PFSK-1 (cell line): ENCODE results near the gene OTULIN.

Experiments used
- FOXP2 ChIP-seq: optimal IDR thresholded peaks from 2 replicates; pipeline ENCODE3; 2011; ENCODE audit warnings: borderline replicate concordance, control low read depth, inconsistent platforms; ENCODE audit not compliant: insufficient read depth; ENCODE audit errors: extremely low read length, extremely low read depth
- POLR2AphosphoS5 ChIP-seq: IDR thresholded peaks from 2 replicates; pipeline ENCODE4 v1.6.1; 2012; ENCODE audit warnings: low read depth, mild to moderate bottlenecking, control low read depth, low read length, moderate library complexity
- REST ChIP-seq, 2 experiments: IDR thresholded peaks; 2 replicates each; pipeline versions ENCODE4 v1.6.1 to v1.8.0; 2011 to 2012; ENCODE audit warnings: low read depth in 2 of 2, low read length in 2 of 2, control low read depth in 1 of 2, inconsistent platforms in 1 of 2, mild to moderate bottlenecking in 1 of 2, moderate library complexity in 1 of 2; ENCODE audit not compliant: insufficient read depth in 1 of 2
- SIN3A ChIP-seq: IDR thresholded peaks from 2 replicates; pipeline ENCODE4 v1.6.1; 2012; ENCODE audit warnings: mild to moderate bottlenecking, low read length, moderate library complexity, borderline replicate concordance; ENCODE audit not compliant: insufficient read depth
- TAF1 ChIP-seq: IDR thresholded peaks from 2 replicates; pipeline ENCODE4 v1.6.1; 2012; ENCODE audit warnings: low read length, control low read depth, borderline replicate concordance; ENCODE audit not compliant: insufficient read depth

The OTULIN gene

GRCh38 chr5:14662721-14663260, 1.7 kb upstream of the OTULIN start:
- TF ChIP-seq TAF1: no peak
- no peak for TF ChIP-seq POLR2AphosphoS5
- TF ChIP-seq FOXP2: no peak
- TF ChIP-seq SIN3A: no peak

GRCh38 chr5:14663734-14664269, 716 bp upstream of the OTULIN start:
- TF ChIP-seq REST (IDR thresholded peaks at IDR 0.05; ENCODE audit: insufficient read depth in 1 of 2, low read depth in 2 of 2, low read length in 2 of 2) (no peak), FOXP2 (no peak), POLR2AphosphoS5 (no peak), SIN3A (no peak), TAF1 (no peak)

GRCh38 chr5:14665101-14665822, 744 bp downstream of the OTULIN start:
- TF ChIP-seq POLR2AphosphoS5: no peak
- no peak for TF ChIP-seq SIN3A
- TF ChIP-seq TAF1: no peak
- no peak for TF ChIP-seq FOXP2
- no peak for TF ChIP-seq REST (IDR thresholded peaks at IDR 0.05; ENCODE audit: insufficient read depth in 1 of 2, low read depth in 2 of 2, low read length in 2 of 2)

GRCh38 chr5:14665949-14666348, 1.4 kb downstream of the OTULIN start:
- no peak; the same call in 1 of the 2 replicates for TF ChIP-seq SIN3A
- TF ChIP-seq REST (IDR thresholded peaks at IDR 0.05; ENCODE audit: insufficient read depth in 1 of 2, low read depth in 2 of 2, low read length in 2 of 2): no peak

- TF ChIP-seq REST (IDR thresholded peaks at IDR 0.05; ENCODE audit: insufficient read depth in 1 of 2, low read depth in 2 of 2, low read length in 2 of 2): no peak
- no peak for TF ChIP-seq TAF1
Observed at GRCh38 chr5:14666357-14666756, 1.8 kb downstream of the OTULIN start.
